Pancreas (tissue), 10 donors: ENCODE results near the gene OTOP2. TPM values are rescaled to one million over a fixed set of nuclear protein-coding genes. Genes with fewer than 3 reads are reported as not detected.

Experiments used
- ATAC-seq, 4 donors: fragments of 200-7000 bp; cut with Tn5 transposase; one replicate each; pipeline versions ENCODE4 v1.8.0 to v1.9.1; 2020; ENCODE audit warnings: mild to moderate bottlenecking in 4 of 4, moderate library complexity in 4 of 4
- DNase-seq, 6 donors: peaks; one replicate each; pipeline ENCODE4 v3.0.0-alpha.2; 2020
- FAIRE-seq: peaks from 2 replicates; lab custom pipeline; 2012; peaks lifted over from hg19 to GRCh38; lab: Jason Lieb, UNC
- H3K27ac ChIP-seq, 4 donors: fragments of 200-600 bp; sonication (generic); 1 replicate in 3 of 4; 2 replicates in 1 of 4; pipeline versions ENCODE4 v1.5.0 to v1.8.0; 2020
- H3K27me3 ChIP-seq, 4 donors: fragments of 200-600 bp; one replicate each; pipeline ENCODE4 v1.8.0; 2021
- H3K36me3 ChIP-seq, 3 donors: fragments of 200-600 bp; sonication (generic) in 1 of 3; one replicate each; pipeline versions ENCODE4 v1.5.0 to v1.8.0; 2020 to 2021
- H3K4me1 ChIP-seq, 3 donors: fragments of 200-600 bp; one replicate each; pipeline ENCODE4 v1.8.0; 2021
- H3K4me3 ChIP-seq, 4 donors: fragments of 200-600 bp; sonication (generic) in 2 of 4; one replicate each; pipeline versions ENCODE4 v1.5.0 to v1.8.0; 2020 to 2021
- H3K9me3 ChIP-seq, 4 donors: fragments of 200-600 bp; one replicate each; pipeline ENCODE4 v1.8.0; 2021
- CTCF ChIP-seq, 4 donors: fragments of 200-600 bp; sonication (generic) in 3 of 4; IDR thresholded peaks; one replicate each; pipeline versions ENCODE4 v1.5.0 to v1.8.0; 2021; ENCODE audit warnings: antibody characterized with exemption in 4 of 4
- WGBS, 2 donors: extraction: QIAGEN DNeasy Blood & Tissue Kit; methylation state at CpG; one replicate each; pipeline ENCODE4 v1.1.7; 2013; 5-methylcytosine and 5-hydroxymethylcytosine counted together
- intact Hi-C, 3 donors: fragments of 100-400 bp; cut with DNase I; formaldehyde crosslinking; loops; one replicate each; pipeline versions ENCODE4 v1.11.1 to v1.14.2; 2022
- polyA plus RNA-seq, 2 donors: library from polyadenylated mRNA; stranded (reverse); fragments of 200-250 nt; gene quantifications; one replicate each; pipeline ENCODE4 v1.2.3, GENCODE V29; 2013
- total RNA-seq, 6 donors: library from RNA; stranded (reverse); fragmentation: NEBNext Ultra II Directional in 4 of 6; extraction: Animal tissue kit (Norgen Biotek cat#: 25700) in 4 of 6; gene quantifications; one replicate each; pipeline versions ENCODE4 v1.2.1 to v1.2.4, GENCODE V29; 2021 to 2023
- donor health status: healthy with polysubstance abuse.
- donor health status: DM: no; HTN: no; CAD: no; lungs with moderate emphysema.
- donor health status: DM: no; HTN: no; CAD: no.
- donor health status: control.
- donor health status: control.
- donor health status: Bipolar disorder and iron deficiency.
- donor health status: DM: yes; HTN: yes; CAD: no.
- donor health status: DM: no; HTN: no; CAD: no.
- donor health status: DM: no; HTN: no; CAD: no.
- donor health status: DM: yes; HTN: yes; CAD: no.

Gene OTOP2
- total and polyA plus RNA-seq, 8 donors, result not detected

GRCh38 chr17:74971842-74972106, 47.7 kb downstream of the OTOP2 start:
- no peak for TF ChIP-seq CTCF (IDR thresholded peaks at IDR 0.05)
- Histone ChIP-seq H3K4me1 (peaks cover 11 to 25% (median 20%) of the 10 kb centered on the region in 3 donors), H3K9me3 (no peaks in the 10 kb centered on the region), H3K27ac (peak overlapping the region; percentile 74 to 85 (median 79)), H3K27me3 (no peaks in the 10 kb centered on the region), H3K36me3 (no peaks in the 10 kb centered on the region), H3K4me3 (peak overlapping the region; percentile 81 to 95 (median 90))
- intact Hi-C loops, result no loop called here
- 4% methylated on average over 8 to 9 of the region's 9 CpGs for WGBS, 2 donors
- DNase-seq, result no peak
- no peak for FAIRE-seq
- no peak for ATAC-seq

- no peaks in the 10 kb centered on the region for H3K27me3 ChIP-seq
- WGBS, 2 donors, result 1% methylated on average over 55 to 95 of the region's 95 CpGs
- intact Hi-C loops, result no loop called here
- H3K36me3 ChIP-seq, result no peaks in the 10 kb centered on the region
- DNase-seq (peak; percentile 79 to 97 (median 90)), ATAC-seq (peak; percentile 83 to 87 (median 85)), FAIRE-seq (no peak)
- H3K9me3 ChIP-seq, result no peaks in the 10 kb centered on the region
- no peak for TF ChIP-seq CTCF (IDR thresholded peaks at IDR 0.05)
- peak within 1 kb of the TSS; percentile 81 to 95 (median 90) for H3K4me3 ChIP-seq
- H3K27ac ChIP-seq, result peak within 1 kb of the TSS; percentile 74 to 85 (median 79)
- peaks cover 11 to 25% (median 20%) of the 10 kb centered on the region in 3 donors for H3K4me1 ChIP-seq
Measured at GRCh38 chr17:74972107-74972972, 48.3 kb downstream of the OTOP2 start, which contains the start of gene HID1. TSS of gene HID1 (minus strand) at chr17:74972759. CDS start at chr17:74972656, 103 bp downstream.

GRCh38 chr17:74972973-74973328, 48.9 kb downstream of the OTOP2 start:
- intact Hi-C loops, result no loop called here
- H3K27me3 ChIP-seq, result no peaks in the 10 kb centered on the region
- no peak for TF ChIP-seq CTCF (IDR thresholded peaks at IDR 0.05)
- peaks cover 11 to 25% (median 20%) of the 10 kb centered on the region in 3 donors for H3K4me1 ChIP-seq
- FAIRE-seq, result no peak
- DNase-seq, result no peak
- 26 to 28% methylated on average over 17 of the region's 17 CpGs for WGBS, 2 donors
- H3K36me3 ChIP-seq, result no peaks in the 10 kb centered on the region
- H3K27ac ChIP-seq, result peak overlapping the region in 3 of 4 donors; percentile 75 to 85 (median 83)
- ATAC-seq, result no peak
- H3K4me3 ChIP-seq, result peak overlapping the region; percentile 81 to 95 (median 90)
- H3K9me3 ChIP-seq, result no peaks in the 10 kb centered on the region

- no peak for FAIRE-seq
- intact Hi-C loops, result no loop called here
- WGBS, 2 donors, result 70 to 86% methylated on average over 4 of the region's 4 CpGs
Measured at GRCh38 chr17:74975943-74976342, 51.9 kb downstream of the OTOP2 start.

More at GRCh38 chr17:74975943-74976342, 51.9 kb downstream of the OTOP2 start:
- no peaks in the 10 kb centered on the region for H3K9me3 ChIP-seq
- H3K4me3 ChIP-seq, result no peak overlapping the region
- no peaks in the 10 kb centered on the region for H3K27me3 ChIP-seq
- no peak for DNase-seq
- peaks cover 0 to 5% (median 0%) of the 10 kb centered on the region in 3 donors for H3K4me1 ChIP-seq
- no peak overlapping the region for H3K27ac ChIP-seq
- no peak for ATAC-seq
- no peak for TF ChIP-seq CTCF (IDR thresholded peaks at IDR 0.05)
- H3K36me3 ChIP-seq, result no peaks in the 10 kb centered on the region
